K562 (cell line): ENCODE data around the gene LOC101059915.
A peak's percentile ranks its signal among the peaks of the same experiment; 100 is the strongest.

Source experiments
- ATAC-seq: fragments of 200-7000 bp; cut with Tn5 transposase; 3 replicates; pipeline ENCODE4 v1.9.1; 2020; ENCODE audit warnings: moderate library complexity
- BruUV-seq: library from RNA; stranded (reverse); fragments of 400-500 nt; replicated peaks from 2 replicates; lab custom pipeline; 2021; lab: Mats Ljungman, UMichigan
- CTCF ChIA-PET: fragments of 300-600 bp; formaldehyde crosslinking; extraction: SDS; loops from one replicate; lab custom pipeline; 2021; ENCODE audit warnings: low intra/inter-chr PET ratio; lab: Yijun Ruan, JAX
- POLR2A ChIA-PET: fragments of 300-600, 350-650 bp; sonication (Branson Sonifier 250); formaldehyde crosslinking; extraction: SDS; loops from one replicate; lab custom pipeline; 2021; ENCODE audit warnings: antibody characterized with exemption, inconsistent platforms; lab: Yijun Ruan, JAX
- DNase-seq, 4 experiments: peaks; one replicate each; pipeline versions ENCODE4 v3.0.0 to v3.0.0-alpha.2; 2011 to 2018; ENCODE audit warnings: low spot score in 3 of 4, mixed read lengths in 3 of 4; ENCODE audit errors: extremely low read depth in 1 of 4
- FAIRE-seq: peaks from 2 replicates; lab custom pipeline; 2011; peaks lifted over from hg19 to GRCh38; lab: Jason Lieb, UNC
- H2AFZ ChIP-seq: 2 replicates; pipeline ENCODE4 v1.6.0; 2011; ENCODE audit warnings: low read depth, low read length, control low read depth, inconsistent platforms
- H3K27ac ChIP-seq: fragments of 200-600 bp; 3 replicates; pipeline ENCODE4 v1.8.0; 2011; ENCODE audit warnings: low read depth, mild to moderate bottlenecking, control low read depth, inconsistent platforms, low read length, moderate library complexity, mixed read lengths; ENCODE audit errors: extremely low read depth
- H3K27me3 ChIP-seq, 2 experiments: fragments of 300-600 bp in 1 of 2; 2 replicates in 1 of 2; 3 replicates in 1 of 2; pipeline versions ENCODE4 v1.6.0 to v1.8.0; 2011; ENCODE audit warnings: inconsistent platforms in 2 of 2, low read length in 2 of 2, mild to moderate bottlenecking in 1 of 2, mixed read lengths in 1 of 2, moderate library complexity in 1 of 2; ENCODE audit not compliant: control insufficient read depth in 2 of 2, insufficient read depth in 2 of 2
- H3K36me3 ChIP-seq: fragments of 300-600 bp; 3 replicates; pipeline ENCODE4 v1.8.0; 2011; ENCODE audit warnings: mild to moderate bottlenecking, low read length, inconsistent platforms; ENCODE audit not compliant: control insufficient read depth, insufficient read depth
- H3K4me1 ChIP-seq, 2 experiments: fragments of 200-600 bp in 1 of 2; replicated peaks in 1 of 2; 2 replicates in 1 of 2; 3 replicates in 1 of 2; pipeline versions ENCODE4 v1.5.1 to v1.8.0; 2011; ENCODE audit warnings: inconsistent platforms in 2 of 2, low read length in 2 of 2, mild to moderate bottlenecking in 1 of 2, mixed read lengths in 1 of 2, moderate library complexity in 1 of 2; ENCODE audit not compliant: control insufficient read depth in 2 of 2, insufficient read depth in 2 of 2
- H3K4me2 ChIP-seq: 2 replicates; pipeline ENCODE4 v1.6.1; 2011; ENCODE audit warnings: low read length, control low read depth, inconsistent platforms, mixed read lengths; ENCODE audit not compliant: insufficient read depth
- H3K4me3 ChIP-seq: fragments of 200-600 bp; sonication (generic), shearing (Covaris generic); 2 replicates; pipeline ENCODE4 v1.5.1; 2016; ENCODE audit warnings: control low read depth, inconsistent platforms
- H3K79me2 ChIP-seq: fragments of 200-600 bp; 3 replicates; pipeline ENCODE4 v1.8.0; 2011; ENCODE audit warnings: low read length, inconsistent platforms; ENCODE audit not compliant: control insufficient read depth, insufficient read depth
- H3K9ac ChIP-seq, 2 experiments: 2 replicates each; pipeline versions ENCODE4 v1.6.0 to v1.6.1; 2011; ENCODE audit warnings: low read depth in 2 of 2, low read length in 2 of 2, control low read depth in 1 of 2, inconsistent platforms in 1 of 2, mild to moderate bottlenecking in 1 of 2, mixed read lengths in 1 of 2; ENCODE audit not compliant: insufficient read depth in 1 of 2
- H3K9me1 ChIP-seq: one replicate; pipeline ENCODE4 v1.6.0; 2011; ENCODE audit warnings: inconsistent platforms, mild to moderate bottlenecking, low read length, moderate library complexity; ENCODE audit not compliant: control insufficient read depth, insufficient read depth
- H3K9me3 ChIP-seq: replicated peaks from 2 replicates; pipeline ENCODE4 v1.5.1; 2011; ENCODE audit warnings: low read depth, low read length, inconsistent platforms; ENCODE audit not compliant: control insufficient read depth, insufficient read depth
- H4K20me1 ChIP-seq: replicated peaks from 2 replicates; pipeline ENCODE4 v1.6.1; 2011; ENCODE audit warnings: low read length, inconsistent platforms, mixed read lengths; ENCODE audit not compliant: control insufficient read depth, insufficient read depth
- ARNT ChIP-seq, 2 experiments: fragments of 450-650 bp; IDR thresholded peaks; 2 replicates each; pipeline ENCODE4 v1.6.1; 2016; ENCODE audit warnings: mild to moderate bottlenecking in 1 of 2
- CHAMP1 ChIP-seq: fragments of 450-650 bp; IDR thresholded peaks from 2 replicates; pipeline ENCODE4 v1.6.1; 2016; ENCODE audit warnings: mild to moderate bottlenecking
- MAFF ChIP-seq: IDR thresholded peaks from 2 replicates; pipeline ENCODE4 v1.6.1; 2012; ENCODE audit warnings: low read length, improper control_type of control experiment
- PHF20 ChIP-seq: fragments of 450-650 bp; IDR thresholded peaks from 2 replicates; pipeline ENCODE4 v1.6.1; 2018; ENCODE audit not compliant: partially characterized antibody
- RAD21 ChIP-seq, 2 experiments: fragments of 250-450 bp in 1 of 2; fragments of 450-650 bp in 1 of 2; sonication (Bioruptor Pico) in 1 of 2; formaldehyde crosslinking in 1 of 2; IDR thresholded peaks in 1 of 2; conservative IDR thresholded peaks in 1 of 2; 2 replicates each; pipeline versions ENCODE4 v1.4.0 to v1.8.0; 2020 to 2022; ENCODE audit warnings: mild to moderate bottlenecking in 2 of 2, moderate library complexity in 1 of 2
- RBM34 ChIP-seq: fragments of 200-400 bp; formaldehyde crosslinking; IDR thresholded peaks from 2 replicates; pipeline ENCODE4 v1.6.1; 2018; ENCODE audit warnings: low read length, borderline replicate concordance; ENCODE audit not compliant: insufficient read depth
- ZC3H8 ChIP-seq: fragments of 450-650 bp; IDR thresholded peaks from 2 replicates; pipeline ENCODE4 v1.6.1; 2017
- ZNF316 ChIP-seq: fragments of 450-650 bp; IDR thresholded peaks from 2 replicates; pipeline ENCODE4 v1.6.1; 2016
- WGBS: fragments of 100-300 bp; shearing (Covaris generic); methylation state at CpG from one replicate; pipeline ENCODE4 v1.1.6; 2016; ENCODE audit warnings: low coverage, mixed read lengths; ENCODE audit not compliant: insufficient coverage; ENCODE audit errors: missing lambda C conversion rate; 5-methylcytosine and 5-hydroxymethylcytosine counted together
- in situ Hi-C: fragments of 300-500 bp; cut with MboI; formaldehyde crosslinking; loops from 4 replicates; pipeline ENCODE4 v1.15.0; 2018; ENCODE audit warnings: inconsistent platforms, mixed read lengths
- intact Hi-C: fragments of 100-400 bp; cut with micrococcal nuclease; formaldehyde crosslinking; loops from 2 replicates; pipeline ENCODE4 v1.14.2; 2022
- TF ChIP-seq, protein P1 (sequence below): fragments of 450-650 bp; IDR thresholded peaks from 2 replicates; pipeline ENCODE4 v1.6.1; 2017; ENCODE audit warnings: mild to moderate bottlenecking, moderate library complexity
- TF ChIP-seq, protein P2 (sequence below): sonication (generic); formaldehyde crosslinking; IDR thresholded peaks from 2 replicates; pipeline ENCODE4 v1.8.1; 2023; ENCODE audit warnings: mild to moderate bottlenecking, missing genetic modification reagents
- TF ChIP-seq, protein P3 (sequence below): fragments of 250-450 bp; sonication (Bioruptor Pico); IDR thresholded peaks from 2 replicates; pipeline ENCODE4 v1.4.0; 2020; ENCODE audit warnings: mild to moderate bottlenecking, moderate library complexity

Gene LOC101059915

GRCh38 chrX:71627588-71628404 is 39.5 kb upstream of the LOC101059915 start:
- H3K27ac ChIP-seq = no peak overlapping the region
- H3K4me3 ChIP-seq = no peak overlapping the region
- intact Hi-C loops = no loop called here
- WGBS = 21% methylated on average over 13 of the region's 14 CpGs
- peaks cover 2 to 4% of the 10 kb centered on the region in 2 experiments; a peak in 2 of 5 replicates for H3K4me1 ChIP-seq
- CTCF ChIA-PET = no interaction called here
- no peak overlapping the region for H3K9ac ChIP-seq
- no peaks in the 10 kb centered on the region for H3K9me1 ChIP-seq
- FAIRE-seq (peak; percentile 37), DNase-seq (no peak), ATAC-seq (peak; percentile 63; the same call in 2 of the 3 replicates)
- H3K9me3 ChIP-seq = no peaks in the 10 kb centered on the region
- H3K79me2 ChIP-seq = no peaks in the 10 kb centered on the region
- in situ Hi-C loops = no loop called here
- no TSS peak for BruUV-seq
- no peaks in the 10 kb centered on the region for H3K36me3 ChIP-seq
- POLR2A ChIA-PET = interaction anchor here (0.6 kb wide), 1 partner anchor 353 kb away, joined by 4 read pairs; no protein-coding TSS in a partner anchor
- peak overlapping the region; percentile 51; the same call in 1 of the 2 replicates for H2AFZ ChIP-seq
- H3K4me2 ChIP-seq = no peak overlapping the region
- no peaks in the 10 kb centered on the region for H4K20me1 ChIP-seq
- H3K27me3 ChIP-seq = no peaks in the 10 kb centered on the region; a peak in 2 of 5 replicates
- no peak for TF ChIP-seq RBM34
- TF ChIP-seq, protein P1, sequence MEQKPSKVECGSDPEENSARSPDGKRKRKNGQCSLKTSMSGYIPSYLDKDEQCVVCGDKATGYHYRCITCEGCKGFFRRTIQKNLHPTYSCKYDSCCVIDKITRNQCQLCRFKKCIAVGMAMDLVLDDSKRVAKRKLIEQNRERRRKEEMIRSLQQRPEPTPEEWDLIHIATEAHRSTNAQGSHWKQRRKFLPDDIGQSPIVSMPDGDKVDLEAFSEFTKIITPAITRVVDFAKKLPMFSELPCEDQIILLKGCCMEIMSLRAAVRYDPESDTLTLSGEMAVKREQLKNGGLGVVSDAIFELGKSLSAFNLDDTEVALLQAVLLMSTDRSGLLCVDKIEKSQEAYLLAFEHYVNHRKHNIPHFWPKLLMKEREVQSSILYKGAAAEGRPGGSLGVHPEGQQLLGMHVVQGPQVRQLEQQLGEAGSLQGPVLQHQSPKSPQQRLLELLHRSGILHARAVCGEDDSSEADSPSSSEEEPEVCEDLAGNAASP = no peak
- no peak for TF ChIP-seq RAD21 (CRISPR knock-in tag; conservative IDR thresholded peaks at IDR 0.05 in 1 of 2, IDR thresholded peaks at IDR 0.05 in 1 of 2)
- TF ChIP-seq ARNT (IDR thresholded peaks at IDR 0.05) = no peak
- no peak for TF ChIP-seq CHAMP1
- TF ChIP-seq, protein P2, sequence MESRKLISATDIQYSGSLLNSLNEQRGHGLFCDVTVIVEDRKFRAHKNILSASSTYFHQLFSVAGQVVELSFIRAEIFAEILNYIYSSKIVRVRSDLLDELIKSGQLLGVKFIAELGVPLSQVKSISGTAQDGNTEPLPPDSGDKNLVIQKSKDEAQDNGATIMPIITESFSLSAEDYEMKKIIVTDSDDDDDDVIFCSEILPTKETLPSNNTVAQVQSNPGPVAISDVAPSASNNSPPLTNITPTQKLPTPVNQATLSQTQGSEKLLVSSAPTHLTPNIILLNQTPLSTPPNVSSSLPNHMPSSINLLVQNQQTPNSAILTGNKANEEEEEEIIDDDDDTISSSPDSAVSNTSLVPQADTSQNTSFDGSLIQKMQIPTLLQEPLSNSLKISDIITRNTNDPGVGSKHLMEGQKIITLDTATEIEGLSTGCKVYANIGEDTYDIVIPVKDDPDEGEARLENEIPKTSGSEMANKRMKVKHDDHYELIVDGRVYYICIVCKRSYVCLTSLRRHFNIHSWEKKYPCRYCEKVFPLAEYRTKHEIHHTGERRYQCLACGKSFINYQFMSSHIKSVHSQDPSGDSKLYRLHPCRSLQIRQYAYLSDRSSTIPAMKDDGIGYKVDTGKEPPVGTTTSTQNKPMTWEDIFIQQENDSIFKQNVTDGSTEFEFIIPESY (CRISPR knock-in tag) = no peak
- no peak for TF ChIP-seq PHF20
- peak; percentile 87 for TF ChIP-seq ZNF316
- TF ChIP-seq, protein P3, sequence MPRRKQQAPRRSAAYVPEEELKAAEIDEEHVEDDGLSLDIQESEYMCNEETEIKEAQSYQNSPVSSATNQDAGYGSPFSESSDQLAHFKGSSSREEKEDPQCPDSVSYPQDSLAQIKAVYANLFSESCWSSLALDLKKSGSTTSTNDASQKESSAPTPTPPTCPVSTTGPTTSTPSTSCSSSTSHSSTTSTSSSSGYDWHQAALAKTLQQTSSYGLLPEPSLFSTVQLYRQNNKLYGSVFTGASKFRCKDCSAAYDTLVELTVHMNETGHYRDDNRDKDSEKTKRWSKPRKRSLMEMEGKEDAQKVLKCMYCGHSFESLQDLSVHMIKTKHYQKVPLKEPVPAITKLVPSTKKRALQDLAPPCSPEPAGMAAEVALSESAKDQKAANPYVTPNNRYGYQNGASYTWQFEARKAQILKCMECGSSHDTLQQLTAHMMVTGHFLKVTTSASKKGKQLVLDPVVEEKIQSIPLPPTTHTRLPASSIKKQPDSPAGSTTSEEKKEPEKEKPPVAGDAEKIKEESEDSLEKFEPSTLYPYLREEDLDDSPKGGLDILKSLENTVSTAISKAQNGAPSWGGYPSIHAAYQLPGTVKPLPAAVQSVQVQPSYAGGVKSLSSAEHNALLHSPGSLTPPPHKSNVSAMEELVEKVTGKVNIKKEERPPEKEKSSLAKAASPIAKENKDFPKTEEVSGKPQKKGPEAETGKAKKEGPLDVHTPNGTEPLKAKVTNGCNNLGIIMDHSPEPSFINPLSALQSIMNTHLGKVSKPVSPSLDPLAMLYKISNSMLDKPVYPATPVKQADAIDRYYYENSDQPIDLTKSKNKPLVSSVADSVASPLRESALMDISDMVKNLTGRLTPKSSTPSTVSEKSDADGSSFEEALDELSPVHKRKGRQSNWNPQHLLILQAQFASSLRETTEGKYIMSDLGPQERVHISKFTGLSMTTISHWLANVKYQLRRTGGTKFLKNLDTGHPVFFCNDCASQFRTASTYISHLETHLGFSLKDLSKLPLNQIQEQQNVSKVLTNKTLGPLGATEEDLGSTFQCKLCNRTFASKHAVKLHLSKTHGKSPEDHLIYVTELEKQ (CRISPR knock-in tag) = no peak
- TF ChIP-seq ZC3H8 = no peak
- peak; percentile 69 for TF ChIP-seq MAFF
